Thyroid gland (tissue), 4 donors: ENCODE measurements around the gene TMEM61.

Source experiments
- POLR2A ChIP-seq, 2 donors: fragments of 450-650 bp; IDR thresholded peaks; one replicate each; pipeline ENCODE4 v1.6.1; 2017; ENCODE audit warnings: antibody characterized with exemption in 2 of 2, mild to moderate bottlenecking in 2 of 2, moderate library complexity in 1 of 2
- TF ChIP-seq, protein P1 (sequence below), 6 experiments: fragments of 200-600 bp in 3 of 6; fragments of 450-650 bp in 3 of 6; sonication (generic) in 3 of 6; IDR thresholded peaks; one replicate each; pipeline ENCODE4 v1.5.1; 2016 to 2019; ENCODE audit warnings: antibody characterized with exemption in 6 of 6, mild to moderate bottlenecking in 2 of 6, inconsistent platforms in 1 of 6, moderate library complexity in 1 of 6

DNA sequence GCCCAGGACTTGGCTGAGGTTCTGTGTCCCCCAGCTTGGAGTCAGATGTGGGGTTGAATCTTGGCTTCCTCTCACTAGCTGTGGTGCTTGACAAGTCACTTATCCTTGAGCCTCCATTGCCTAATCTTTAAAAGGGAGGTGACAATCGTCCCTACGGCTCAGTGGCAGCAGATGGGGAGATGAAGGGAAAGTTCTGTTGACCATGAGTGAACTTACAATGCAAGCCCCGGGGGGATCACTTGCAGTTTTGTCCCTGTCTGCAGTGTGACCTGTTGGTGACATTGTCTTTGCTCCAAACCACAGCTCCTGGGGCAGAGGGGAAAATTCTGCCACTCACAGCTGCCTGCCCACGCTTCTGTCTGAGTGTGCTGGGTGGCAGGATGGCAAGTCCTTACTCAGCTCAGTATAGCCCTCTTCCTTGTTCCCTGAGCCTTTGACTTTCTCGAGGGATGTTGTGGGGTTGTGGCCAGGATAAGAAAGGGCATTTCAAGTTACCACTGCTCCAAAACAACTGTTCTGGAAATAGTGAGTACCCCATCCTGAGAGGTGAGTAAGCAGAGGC, 60.6 kb downstream of the TMEM61 start:
- TF ChIP-seq, protein P1, sequence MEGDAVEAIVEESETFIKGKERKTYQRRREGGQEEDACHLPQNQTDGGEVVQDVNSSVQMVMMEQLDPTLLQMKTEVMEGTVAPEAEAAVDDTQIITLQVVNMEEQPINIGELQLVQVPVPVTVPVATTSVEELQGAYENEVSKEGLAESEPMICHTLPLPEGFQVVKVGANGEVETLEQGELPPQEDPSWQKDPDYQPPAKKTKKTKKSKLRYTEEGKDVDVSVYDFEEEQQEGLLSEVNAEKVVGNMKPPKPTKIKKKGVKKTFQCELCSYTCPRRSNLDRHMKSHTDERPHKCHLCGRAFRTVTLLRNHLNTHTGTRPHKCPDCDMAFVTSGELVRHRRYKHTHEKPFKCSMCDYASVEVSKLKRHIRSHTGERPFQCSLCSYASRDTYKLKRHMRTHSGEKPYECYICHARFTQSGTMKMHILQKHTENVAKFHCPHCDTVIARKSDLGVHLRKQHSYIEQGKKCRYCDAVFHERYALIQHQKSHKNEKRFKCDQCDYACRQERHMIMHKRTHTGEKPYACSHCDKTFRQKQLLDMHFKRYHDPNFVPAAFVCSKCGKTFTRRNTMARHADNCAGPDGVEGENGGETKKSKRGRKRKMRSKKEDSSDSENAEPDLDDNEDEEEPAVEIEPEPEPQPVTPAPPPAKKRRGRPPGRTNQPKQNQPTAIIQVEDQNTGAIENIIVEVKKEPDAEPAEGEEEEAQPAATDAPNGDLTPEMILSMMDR (IDR thresholded peaks at IDR 0.05) = no peak
- TF ChIP-seq POLR2A (IDR thresholded peaks at IDR 0.05) = no peak
